Tibial nerve (tissue), 4 donors: ENCODE data around the gene CLASP1. TPM values are rescaled to one million over a fixed set of nuclear protein-coding genes. Genes with fewer than 3 reads are reported as not detected.
A peak's percentile ranks its signal among the peaks of the same experiment; 100 is the strongest.

Experiments
- DNase-seq, 2 donors: peaks; one replicate each; pipeline ENCODE4 v3.0.0-alpha.2; 2019; ENCODE audit warnings: low spot score in 2 of 2
- H3K27ac ChIP-seq, 4 donors: fragments of 200-600 bp; sonication (generic) in 3 of 4; one replicate each; pipeline ENCODE4 v1.5.1; 2017 to 2019; ENCODE audit warnings: mild to moderate bottlenecking in 1 of 4
- H3K27me3 ChIP-seq, 2 donors: fragments of 200-600 bp; sonication (generic) in 1 of 2; one replicate each; pipeline versions ENCODE4 v1.5.1 to v1.6.0; 2017 to 2019
- H3K36me3 ChIP-seq, 3 donors: fragments of 200-600 bp; sonication (generic); one replicate each; pipeline ENCODE4 v1.5.1; 2018 to 2019
- H3K4me1 ChIP-seq, 4 donors: fragments of 200-600 bp; sonication (generic) in 3 of 4; one replicate each; pipeline ENCODE4 v1.5.1; 2017 to 2019
- H3K4me3 ChIP-seq, 4 donors: fragments of 200-600 bp; sonication (generic) in 3 of 4; one replicate each; pipeline ENCODE4 v1.5.1; 2017 to 2019; ENCODE audit warnings: mild to moderate bottlenecking in 1 of 4, moderate library complexity in 1 of 4
- H3K9me3 ChIP-seq, 4 donors: fragments of 200-600 bp; sonication (generic) in 3 of 4; one replicate each; pipeline ENCODE4 v1.5.1; 2017 to 2019
- EP300 ChIP-seq, 2 donors: sonication (generic); formaldehyde crosslinking; IDR thresholded peaks; one replicate each; pipeline ENCODE4 v1.6.1; 2017; ENCODE audit warnings: antibody characterized with exemption in 2 of 2, mild to moderate bottlenecking in 1 of 2
- POLR2A ChIP-seq, 2 donors: fragments of 450-650 bp; IDR thresholded peaks; one replicate each; pipeline ENCODE4 v1.6.1; 2017; ENCODE audit warnings: antibody characterized with exemption in 2 of 2, mild to moderate bottlenecking in 2 of 2, moderate library complexity in 2 of 2
- WGBS, 2 donors: methylation state at CpG; one replicate each; pipeline ENCODE4 v1.1.5; 2018; 5-methylcytosine and 5-hydroxymethylcytosine counted together
- total RNA-seq, 4 donors: library from RNA; depleted of rRNA; stranded (reverse); fragments of >200 nt; gene quantifications; one replicate each; pipeline ENCODE4 v1.1.0, GENCODE V29; 2016
- TF ChIP-seq, protein P1 (sequence below), 5 experiments: fragments of 200-600 bp in 3 of 5; fragments of 450-650 bp in 2 of 5; sonication (generic) in 3 of 5; IDR thresholded peaks; one replicate each; pipeline ENCODE4 v1.5.1; 2016 to 2019; ENCODE audit warnings: antibody characterized with exemption in 5 of 5, mild to moderate bottlenecking in 3 of 5, moderate library complexity in 2 of 5

CLASP1 gene
- total RNA-seq, 4 donors from 2014 or later = 72.8 to 164 (median 88.6) TPM

DNA sequence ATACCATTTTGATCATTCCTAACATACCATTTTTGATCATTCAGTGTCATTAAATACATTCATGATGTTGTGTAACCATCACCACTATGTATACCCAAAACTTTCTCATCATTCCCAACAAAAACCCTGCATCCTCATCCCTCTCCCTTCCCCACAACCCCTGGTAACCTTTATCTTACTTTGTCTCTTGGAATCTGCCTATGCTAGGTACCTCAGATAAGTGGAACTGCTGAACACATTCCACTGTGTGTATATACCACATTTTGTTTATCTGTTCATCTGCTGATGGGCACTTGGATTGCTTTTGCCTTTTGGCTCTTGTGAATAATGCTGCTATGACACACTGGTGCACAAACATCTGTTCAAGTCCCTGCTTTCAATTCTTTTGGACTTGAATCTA, 280.4 kb downstream of the CLASP1 start:
- Histone ChIP-seq H3K27me3 (no peaks in the 10 kb centered on the region), H3K36me3 (peaks cover 0 to 81% (median 0%) of the 10 kb centered on the region in 3 donors), H3K4me1 (peaks cover 0 to 6% (median 0%) of the 10 kb centered on the region in 4 donors), H3K27ac (no peak overlapping the region), H3K9me3 (no peaks in the 10 kb centered on the region), H3K4me3 (no peak overlapping the region)
- TF ChIP-seq, protein P1, sequence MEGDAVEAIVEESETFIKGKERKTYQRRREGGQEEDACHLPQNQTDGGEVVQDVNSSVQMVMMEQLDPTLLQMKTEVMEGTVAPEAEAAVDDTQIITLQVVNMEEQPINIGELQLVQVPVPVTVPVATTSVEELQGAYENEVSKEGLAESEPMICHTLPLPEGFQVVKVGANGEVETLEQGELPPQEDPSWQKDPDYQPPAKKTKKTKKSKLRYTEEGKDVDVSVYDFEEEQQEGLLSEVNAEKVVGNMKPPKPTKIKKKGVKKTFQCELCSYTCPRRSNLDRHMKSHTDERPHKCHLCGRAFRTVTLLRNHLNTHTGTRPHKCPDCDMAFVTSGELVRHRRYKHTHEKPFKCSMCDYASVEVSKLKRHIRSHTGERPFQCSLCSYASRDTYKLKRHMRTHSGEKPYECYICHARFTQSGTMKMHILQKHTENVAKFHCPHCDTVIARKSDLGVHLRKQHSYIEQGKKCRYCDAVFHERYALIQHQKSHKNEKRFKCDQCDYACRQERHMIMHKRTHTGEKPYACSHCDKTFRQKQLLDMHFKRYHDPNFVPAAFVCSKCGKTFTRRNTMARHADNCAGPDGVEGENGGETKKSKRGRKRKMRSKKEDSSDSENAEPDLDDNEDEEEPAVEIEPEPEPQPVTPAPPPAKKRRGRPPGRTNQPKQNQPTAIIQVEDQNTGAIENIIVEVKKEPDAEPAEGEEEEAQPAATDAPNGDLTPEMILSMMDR (IDR thresholded peaks at IDR 0.05) = no peak
- TF ChIP-seq EP300 (IDR thresholded peaks at IDR 0.05) (no peak), POLR2A (IDR thresholded peaks at IDR 0.05) (no peak)
- DNase-seq = no peak

- Histone ChIP-seq H3K27me3 (no peaks in the 10 kb centered on the region), H3K36me3 (peaks cover 0 to 80% (median 3%) of the 10 kb centered on the region in 3 donors), H3K27ac (no peak overlapping the region), H3K9me3 (no peaks in the 10 kb centered on the region), H3K4me3 (no peak overlapping the region), H3K4me1 (peaks cover 0 to 10% (median 0%) of the 10 kb centered on the region in 4 donors)
- TF ChIP-seq POLR2A (IDR thresholded peaks at IDR 0.05) = no peak
- WGBS, 2 donors = 94 to 96% methylated on average over 7 of the region's 7 CpGs
- no peak for DNase-seq
These were observed 281.1 kb downstream of the CLASP1 start for GRCh38 chr2:121368155-121368554.

DNA sequence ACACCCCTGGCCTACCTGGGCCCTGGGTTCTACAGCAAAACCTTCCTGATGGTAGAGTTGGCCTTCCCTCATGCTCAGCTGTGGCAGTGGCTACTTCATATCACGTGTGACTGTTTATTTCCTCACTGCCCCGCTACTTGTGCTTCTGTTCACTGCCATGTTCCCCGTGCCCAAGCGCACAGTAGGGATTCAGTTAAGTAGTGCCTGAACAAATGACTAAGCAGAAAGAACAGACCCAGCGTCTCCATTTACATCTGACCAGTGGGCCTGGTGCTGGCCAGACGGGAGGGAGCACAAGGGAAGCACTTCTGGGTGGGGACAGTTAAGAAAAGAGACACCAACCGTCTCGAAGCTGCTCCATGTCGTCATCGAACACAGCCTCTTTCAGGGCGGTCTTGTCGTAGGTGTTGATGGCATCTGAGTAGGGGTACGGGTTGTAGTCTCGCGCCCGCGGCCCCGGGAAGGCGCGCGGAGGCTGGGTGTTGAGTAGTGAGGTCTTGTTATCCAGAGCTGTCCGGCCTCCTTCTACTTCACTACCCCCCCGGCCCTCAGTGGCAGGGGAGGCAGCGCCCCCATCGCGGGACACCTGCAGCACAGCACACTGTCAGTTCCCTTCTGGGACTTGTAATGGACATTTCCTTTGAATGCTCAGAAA, 281.9 kb downstream of the CLASP1 start:
- peaks cover 0 to 80% (median 10%) of the 10 kb centered on the region in 3 donors for H3K36me3 ChIP-seq
- WGBS, 2 donors = 91 to 92% methylated on average over 26 of the region's 26 CpGs

GRCh38 chr2:121366040-121366439, 283.2 kb downstream of the CLASP1 start:
- no peaks in the 10 kb centered on the region for H3K27me3 ChIP-seq
- H3K9me3 ChIP-seq = no peaks in the 10 kb centered on the region
- TF ChIP-seq EP300 (IDR thresholded peaks at IDR 0.05) = no peak
- TF ChIP-seq, protein P1 (IDR thresholded peaks at IDR 0.05) = no peak
- no peak for TF ChIP-seq POLR2A (IDR thresholded peaks at IDR 0.05)
- H3K4me1 ChIP-seq = peaks cover 0 to 15% (median 0%) of the 10 kb centered on the region in 4 donors
- H3K36me3 ChIP-seq = peaks cover 0 to 90% (median 13%) of the 10 kb centered on the region in 3 donors
- H3K4me3 ChIP-seq = no peak overlapping the region
- DNase-seq = no peak
- no peak overlapping the region for H3K27ac ChIP-seq

More for the DNA sequence above, 281.9 kb downstream of the CLASP1 start:
- Histone ChIP-seq H3K4me3 (no peak overlapping the region), H3K4me1 (peaks cover 0 to 15% (median 0%) of the 10 kb centered on the region in 4 donors), H3K9me3 (no peaks in the 10 kb centered on the region), H3K27ac (no peak overlapping the region), H3K27me3 (no peaks in the 10 kb centered on the region)
- DNase-seq = no peak
- TF ChIP-seq POLR2A (IDR thresholded peaks at IDR 0.05) (no peak), EP300 (IDR thresholded peaks at IDR 0.05) (no peak)
- TF ChIP-seq, protein P1 (IDR thresholded peaks at IDR 0.05) = no peak

- Histone ChIP-seq H3K27me3 (no peaks in the 10 kb centered on the region), H3K27ac (no peak overlapping the region), H3K4me1 (peaks cover 0 to 15% (median 0%) of the 10 kb centered on the region in 4 donors), H3K9me3 (no peaks in the 10 kb centered on the region), H3K4me3 (no peak overlapping the region), H3K36me3 (peaks cover 0 to 90% (median 13%) of the 10 kb centered on the region in 3 donors)
- WGBS, 2 donors = 88 to 90% methylated on average over 14 of the region's 14 CpGs
- TF ChIP-seq EP300 (IDR thresholded peaks at IDR 0.05) = no peak
- TF ChIP-seq POLR2A (IDR thresholded peaks at IDR 0.05) = no peak
- DNase-seq = no peak
These were observed 284.2 kb downstream of the CLASP1 start for GRCh38 chr2:121365061-121365460.

DNA sequence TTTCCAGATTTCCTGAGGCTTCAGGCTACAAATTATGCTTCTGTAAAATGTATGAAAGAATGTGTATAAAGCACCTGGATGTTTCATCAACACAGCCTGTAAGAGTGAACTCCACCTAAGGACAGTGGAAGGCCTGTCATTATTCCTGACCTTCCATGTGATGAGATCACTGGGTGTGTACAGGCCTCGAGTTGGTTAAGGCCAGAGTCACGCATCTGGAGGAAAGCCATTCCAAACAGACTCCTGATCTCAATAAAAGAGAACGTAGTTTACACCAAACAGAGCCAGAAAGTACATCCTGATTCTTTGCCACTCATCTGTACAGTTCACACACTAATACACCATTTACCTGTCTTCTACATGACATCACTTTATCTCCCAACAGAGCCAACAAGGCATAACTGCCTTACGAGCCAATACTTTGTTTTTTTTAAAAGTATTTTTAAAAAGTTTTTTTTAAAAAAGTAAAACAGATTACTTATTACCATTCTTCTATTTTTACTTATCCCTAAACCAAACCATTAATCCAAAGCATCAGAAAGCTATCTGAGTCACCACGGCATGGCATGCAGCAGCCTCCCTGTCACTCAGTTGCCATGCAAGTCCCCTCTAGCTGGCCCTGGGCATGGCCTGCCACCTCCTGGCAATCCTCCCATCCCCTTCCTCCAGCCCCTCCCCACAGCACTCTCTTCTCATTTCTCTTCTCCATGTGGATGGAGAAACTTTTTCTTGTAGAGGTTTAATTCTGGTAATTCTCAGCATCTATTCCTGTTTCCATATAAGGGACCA, 285.4 kb downstream of the CLASP1 start:
- H3K27me3 ChIP-seq = no peaks in the 10 kb centered on the region
- 45 to 51% methylated on average over 5 of the region's 5 CpGs for WGBS, 2 donors
- no peak overlapping the region for H3K4me3 ChIP-seq
- peaks cover 0 to 92% (median 13%) of the 10 kb centered on the region in 3 donors for H3K36me3 ChIP-seq
- H3K9me3 ChIP-seq = no peaks in the 10 kb centered on the region
- DNase-seq = peak in 1 of 2 donors; percentile 48
- peak in 1 of 2 donors; percentile 43 for TF ChIP-seq EP300 (IDR thresholded peaks at IDR 0.05)
- TF ChIP-seq, protein P1 (IDR thresholded peaks at IDR 0.05) = no peak
- peaks cover 0 to 15% (median 0%) of the 10 kb centered on the region in 4 donors for H3K4me1 ChIP-seq
- H3K27ac ChIP-seq = peak overlapping the region in 2 of 4 donors; percentile 36 to 68
